ENCODE results near the gene CARD18. TPM values are rescaled to one million over a fixed set of nuclear protein-coding genes. Genes with fewer than 3 reads are reported as not detected.
"Not testable (repeated sequence)": the region's sequence is repeated elsewhere in the genome, so short reads cannot be mapped to it uniquely, and the experiment has no call there.

The CARD18 gene
- total RNA-seq, 2 experiments from 2014 or later = not detected

GRCh38 chr11:105099594-105099993, 40.0 kb downstream of the CARD18 start:
- POLR2A ChIA-PET = interaction anchor here (1.8 to 2.7 kb wide), 3 partner anchors 9 to 29 kb away, joined by 5 to 9 read pairs (median 7); no protein-coding TSS in a partner anchor
- Mint-ChIP-seq H3K36me3 (ENCODE audit: low read depth) (peaks cover 35% of the 10 kb centered on the region), H3K27ac (peak overlapping the region; percentile 91), H3K4me3 (peak overlapping the region; percentile 83), H3K4me1 (peaks cover 33% of the 10 kb centered on the region)
- DNase-seq, H3K9me3 Mint-ChIP-seq, H3K27me3 Mint-ChIP-seq, CTCF ChIA-PET: not testable (repeated sequence)

GRCh38 chr11:105092256-105093239, 47.0 kb downstream of the CARD18 start:
- Mint-ChIP-seq H3K27ac (no peak overlapping the region), H3K27me3 (no peaks in the 10 kb centered on the region), H3K4me3 (no peak overlapping the region), H3K36me3 (ENCODE audit: low read depth) (peaks cover 32% of the 10 kb centered on the region), H3K4me1 (peaks cover 3% of the 10 kb centered on the region), H3K9me3 (no peaks in the 10 kb centered on the region)
- DNase-seq = no peak
- CTCF ChIA-PET = no interaction called here
- POLR2A ChIA-PET = no interaction called here

Other genes with a start within 250 kb of the CARD18 start
- under 1 TPM; 0.50 to 0.83 TPM for gene CASP12, start 241.3 kb downstream of the CARD18 start, total RNA-seq
- 100 to 1,000 TPM; 138 TPM for gene CASP4, start 171.2 kb downstream of the CARD18 start, total RNA-seq
- gene CASP5, start 116.6 kb downstream of the CARD18 start, total RNA-seq = under 1 TPM in 1 of 2 experiments, not detected in 1; 0.30 TPM
- gene CASP1, start 104.6 kb downstream of the CARD18 start, total RNA-seq = 100 to 1,000 TPM; 130 to 132 TPM
- 100 to 1,000 TPM in 1 of 2 experiments, 10 to 100 TPM in 1; 98.1 to 101 TPM for gene CARD16, start 94.4 kb downstream of the CARD18 start, total RNA-seq